Kidney epithelial cell (primary cell): ENCODE data around the gene ACTN4. TPM values are rescaled to one million over a fixed set of nuclear protein-coding genes. Genes with fewer than 3 reads are reported as not detected.
"Not testable (repeated sequence)": the region's sequence is repeated elsewhere in the genome, so short reads cannot be mapped to it uniquely, and the experiment has no call there.

Experiments
- DNase-seq: peaks from one replicate; pipeline ENCODE4 v3.0.0-alpha.2; 2010; ENCODE audit warnings: low read depth
- H3K27me3 ChIP-seq: 2 replicates; pipeline ENCODE4 v1.6.0; 2011; ENCODE audit warnings: low read length; ENCODE audit not compliant: control insufficient read depth, insufficient read depth
- H3K36me3 ChIP-seq: 2 replicates; pipeline ENCODE4 v1.5.1; 2011; ENCODE audit warnings: low read length; ENCODE audit not compliant: control insufficient read depth, insufficient read depth
- H3K4me3 ChIP-seq: 2 replicates; pipeline ENCODE4 v1.5.1; 2011; ENCODE audit warnings: low read depth, mild to moderate bottlenecking, control low read depth, low read length
- total RNA-seq: library from RNA; depleted of rRNA; stranded (reverse); fragments of >200 nt; gene quantifications from 2 replicates; pipeline ENCODE4 v1.2.3, GENCODE V29; 2015
- TF ChIP-seq, protein P1 (sequence below): IDR thresholded peaks from 2 replicates; pipeline ENCODE4 v1.5.1; 2011; ENCODE audit warnings: mild to moderate bottlenecking, moderate library complexity, low read length, control low read depth, inconsistent platforms; ENCODE audit not compliant: insufficient read depth, poor library complexity, severe bottlenecking

Gene ACTN4
- total RNA-seq, 1 donor from 2014 or later: 821 TPM

- H3K27me3 ChIP-seq: no peaks in the 10 kb centered on the region
- peaks cover 4% of the 10 kb centered on the region for H3K36me3 ChIP-seq
- TF ChIP-seq, protein P1, sequence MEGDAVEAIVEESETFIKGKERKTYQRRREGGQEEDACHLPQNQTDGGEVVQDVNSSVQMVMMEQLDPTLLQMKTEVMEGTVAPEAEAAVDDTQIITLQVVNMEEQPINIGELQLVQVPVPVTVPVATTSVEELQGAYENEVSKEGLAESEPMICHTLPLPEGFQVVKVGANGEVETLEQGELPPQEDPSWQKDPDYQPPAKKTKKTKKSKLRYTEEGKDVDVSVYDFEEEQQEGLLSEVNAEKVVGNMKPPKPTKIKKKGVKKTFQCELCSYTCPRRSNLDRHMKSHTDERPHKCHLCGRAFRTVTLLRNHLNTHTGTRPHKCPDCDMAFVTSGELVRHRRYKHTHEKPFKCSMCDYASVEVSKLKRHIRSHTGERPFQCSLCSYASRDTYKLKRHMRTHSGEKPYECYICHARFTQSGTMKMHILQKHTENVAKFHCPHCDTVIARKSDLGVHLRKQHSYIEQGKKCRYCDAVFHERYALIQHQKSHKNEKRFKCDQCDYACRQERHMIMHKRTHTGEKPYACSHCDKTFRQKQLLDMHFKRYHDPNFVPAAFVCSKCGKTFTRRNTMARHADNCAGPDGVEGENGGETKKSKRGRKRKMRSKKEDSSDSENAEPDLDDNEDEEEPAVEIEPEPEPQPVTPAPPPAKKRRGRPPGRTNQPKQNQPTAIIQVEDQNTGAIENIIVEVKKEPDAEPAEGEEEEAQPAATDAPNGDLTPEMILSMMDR: no peak
- no peak overlapping the region for H3K4me3 ChIP-seq
- no peak for DNase-seq
These were observed 22.6 kb upstream of the ACTN4 start for GRCh38 chr19:38624822-38625221.

GRCh38 chr19:38626401-38626800 lies 21.0 kb upstream of the ACTN4 start:
- Histone ChIP-seq H3K36me3 (peaks cover 4% of the 10 kb centered on the region), H3K4me3 (no peak overlapping the region), H3K27me3 (no peaks in the 10 kb centered on the region)
- DNase-seq: no peak
- TF ChIP-seq, protein P1: no peak

DNA sequence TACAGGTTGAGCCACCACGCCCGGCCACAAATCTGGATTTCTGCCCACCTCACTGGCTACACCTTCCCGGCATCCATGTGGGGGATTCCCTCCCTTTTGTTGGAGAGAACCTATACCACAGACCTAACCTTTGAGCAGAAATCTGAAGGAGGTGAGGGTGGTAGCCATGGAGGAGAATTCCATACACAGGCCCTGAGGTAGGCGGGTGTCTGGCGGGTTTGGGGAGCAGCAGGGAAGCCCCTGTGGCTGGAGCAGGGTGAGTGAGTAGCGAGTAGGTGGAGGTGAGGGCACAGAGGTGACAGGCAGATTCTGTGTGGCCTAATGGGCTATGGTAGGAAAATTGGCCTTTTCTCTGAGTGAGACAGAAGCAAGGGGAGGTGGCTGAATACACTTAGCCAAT lies 17.9 kb upstream of the ACTN4 start:
- Histone ChIP-seq H3K27me3 (no peaks in the 10 kb centered on the region), H3K36me3 (peaks cover 4% of the 10 kb centered on the region), H3K4me3 (no peak overlapping the region)
- TF ChIP-seq, protein P1: no peak
- no peak for DNase-seq

DNA sequence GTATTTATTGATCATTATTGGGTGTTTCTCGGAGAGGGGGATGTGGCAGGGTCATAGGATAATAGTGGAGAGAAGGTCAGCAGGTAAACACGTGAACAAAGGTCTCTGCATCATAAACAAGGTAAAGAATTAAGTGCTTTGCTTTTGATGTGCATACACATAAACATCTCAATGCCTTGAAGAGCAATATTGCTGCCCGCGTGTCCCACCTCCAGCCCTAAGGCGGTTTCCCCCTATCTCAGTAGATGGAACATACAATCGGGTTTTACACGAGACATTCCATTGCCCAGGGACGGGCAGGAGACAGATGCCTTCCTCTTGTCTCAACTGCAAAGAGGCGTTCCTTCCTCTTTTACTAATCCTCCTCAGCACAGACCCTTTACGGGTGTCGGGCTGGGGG lies 16.1 kb upstream of the ACTN4 start:
- H3K27me3 ChIP-seq, H3K36me3 ChIP-seq, DNase-seq, H3K4me3 ChIP-seq: not testable (repeated sequence)

- not testable (repeated sequence) for H3K36me3 ChIP-seq, H3K4me3 ChIP-seq, H3K27me3 ChIP-seq, DNase-seq
These were observed 15.5 kb upstream of the ACTN4 start for GRCh38 chr19:38631811-38632475.

DNA sequence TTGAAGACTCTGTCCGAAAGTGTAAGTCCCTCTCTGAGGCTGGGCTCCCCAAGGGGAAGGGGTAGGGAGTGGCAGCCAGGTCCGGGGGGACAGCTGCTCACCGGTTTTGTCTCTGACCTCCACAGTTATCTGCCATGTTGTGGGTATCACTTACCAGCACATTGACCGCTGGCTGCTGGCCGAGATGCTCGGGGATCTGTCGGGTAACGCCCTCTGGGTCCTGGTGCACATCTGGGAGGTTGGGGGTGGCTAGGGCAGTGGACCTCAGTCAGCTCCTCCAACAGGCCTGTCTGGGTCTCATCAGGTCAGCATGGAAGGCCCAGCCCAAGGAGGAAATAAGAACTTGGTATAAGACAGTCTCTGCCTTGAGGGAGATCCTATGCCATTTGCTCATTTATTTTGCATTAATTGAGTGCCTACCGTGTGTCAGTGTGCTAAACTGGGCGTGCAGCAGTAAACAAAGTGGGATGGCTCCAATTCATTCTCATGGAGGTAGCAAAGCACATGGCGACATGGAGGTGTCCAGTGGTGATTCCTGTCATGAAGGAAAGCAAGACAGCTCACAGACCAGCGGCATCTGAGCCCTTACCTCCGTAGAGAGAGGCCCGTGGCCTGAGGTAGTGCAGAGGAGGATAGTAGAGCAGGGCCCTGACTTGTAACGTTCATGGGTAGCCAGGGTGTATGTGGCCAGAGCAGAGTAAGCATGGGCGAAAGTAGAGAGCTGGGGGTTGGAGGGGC lies 14.8 kb upstream of the ACTN4 start:
- TF ChIP-seq, protein P1: no peak
- Histone ChIP-seq H3K36me3 (peaks cover 4% of the 10 kb centered on the region), H3K27me3 (no peaks in the 10 kb centered on the region), H3K4me3 (no peak overlapping the region)
- DNase-seq: no peak
